Frontal cortex (tissue), 4 donors: Measurements from ENCODE around the gene ARHGEF7. TPM values are rescaled to one million over a fixed set of nuclear protein-coding genes. Genes with fewer than 3 reads are reported as not detected.

Source experiments
- DNase-seq, 2 donors: peaks; one replicate each; pipeline ENCODE4 v3.0.0; 2012; ENCODE audit warnings: low spot score in 2 of 2
- FAIRE-seq: peaks from 2 replicates; lab custom pipeline; 2012; peaks lifted over from hg19 to GRCh38; lab: Jason Lieb, UNC
- total RNA-seq: library from RNA; depleted of rRNA; stranded (reverse); fragments of >200 nt; gene quantifications from one replicate; pipeline ENCODE4 v1.2.3, GENCODE V29; 2014
- donor health status: control.
- donor health status: control.
- donor health status: control.

Gene ARHGEF7
- total RNA-seq, 1 donor from 2014 or later = 137 TPM

- no peak for FAIRE-seq
Observed at GRCh38 chr13:111262281-111262680, 147.2 kb downstream of the ARHGEF7 start.

GRCh38 chr13:111262715-111263114, 147.6 kb downstream of the ARHGEF7 start:
- no peak for DNase-seq

More at GRCh38 chr13:111262281-111262680, 147.2 kb downstream of the ARHGEF7 start:
- DNase-seq = no peak

GRCh38 chr13:111263566-111263965, 148.5 kb downstream of the ARHGEF7 start:
- no peak for DNase-seq
- no peak for FAIRE-seq

More at GRCh38 chr13:111262715-111263114, 147.6 kb downstream of the ARHGEF7 start:
- no peak for FAIRE-seq

- no peak for DNase-seq
- no peak for FAIRE-seq
Observed at GRCh38 chr13:111265006-111265700, 150.0 kb downstream of the ARHGEF7 start.

- DNase-seq (no peak), FAIRE-seq (no peak)
Observed at GRCh38 chr13:111265701-111266035, 150.6 kb downstream of the ARHGEF7 start.

GRCh38 chr13:111267205-111267604, 152.1 kb downstream of the ARHGEF7 start:
- FAIRE-seq (no peak), DNase-seq (no peak)

- FAIRE-seq (no peak), DNase-seq (no peak)
Observed at GRCh38 chr13:111267784-111268183, 152.7 kb downstream of the ARHGEF7 start.

- DNase-seq = no peak
- FAIRE-seq = no peak
Observed at GRCh38 chr13:111269508-111269907, 154.4 kb downstream of the ARHGEF7 start.

GRCh38 chr13:111270126-111270525, 155.0 kb downstream of the ARHGEF7 start:
- no peak for FAIRE-seq
- DNase-seq = no peak

GRCh38 chr13:111270765-111271698, 155.9 kb downstream of the ARHGEF7 start:
- DNase-seq (no peak), FAIRE-seq (no peak)

- no peak for FAIRE-seq
Observed at GRCh38 chr13:111272117-111272516, 157.0 kb downstream of the ARHGEF7 start.

GRCh38 chr13:111275382-111275781, 160.3 kb downstream of the ARHGEF7 start:
- no peak for FAIRE-seq
- no peak for DNase-seq

More at GRCh38 chr13:111272117-111272516, 157.0 kb downstream of the ARHGEF7 start:
- DNase-seq = no peak

GRCh38 chr13:111275995-111276618, 161.0 kb downstream of the ARHGEF7 start:
- FAIRE-seq = no peak

GRCh38 chr13:111278258-111278657, 163.1 kb downstream of the ARHGEF7 start:
- no peak for DNase-seq
- FAIRE-seq = no peak

More at GRCh38 chr13:111275995-111276618, 161.0 kb downstream of the ARHGEF7 start:
- DNase-seq = no peak

GRCh38 chr13:111278743-111279652, 163.9 kb downstream of the ARHGEF7 start:
- FAIRE-seq = no peak
- DNase-seq = no peak

- DNase-seq (no peak), FAIRE-seq (no peak)
Observed at GRCh38 chr13:111280226-111280625, 165.1 kb downstream of the ARHGEF7 start.

GRCh38 chr13:111280681-111281585, 165.8 kb downstream of the ARHGEF7 start:
- no peak for DNase-seq
- no peak for FAIRE-seq

GRCh38 chr13:111281751-111282311, 166.7 kb downstream of the ARHGEF7 start:
- no peak for FAIRE-seq
- DNase-seq = no peak
